ENCODE results near the gene RPL23. TPM values are rescaled to one million over a fixed set of nuclear protein-coding genes. Genes with fewer than 3 reads are reported as not detected.

Gene RPL23
- total and polyA plus RNA-seq, 9 of the 15 experiments (the other 6 are each of a cell fraction or from before 2014, with no cell fraction given) = 1,745 to 3,667 (median 3,096) TPM

- TF ChIP-seq ZBTB40 (IDR thresholded peaks at IDR 0.05) (no peak), ZBTB40 (CRISPR knock-in tag; IDR thresholded peaks at IDR 0.05) (no peak), SRSF1 (IDR thresholded peaks at IDR 0.05; ENCODE audit: low read depth, low read length) (no peak), SLC30A9 (CRISPR knock-in tag; IDR thresholded peaks at IDR 0.05) (no peak), LCOR (CRISPR knock-in tag; IDR thresholded peaks at IDR 0.05) (no peak), ZNF444 (CRISPR knock-in tag; IDR thresholded peaks at IDR 0.05) (no peak)
Measured at GRCh38 chr17:38900978-38901656, 47.6 kb upstream of the RPL23 start (continued).
